Mesothelial cell of epicardium (in vitro differentiated cells): Measurements from ENCODE around the gene SMCP. TPM values are rescaled to one million over a fixed set of nuclear protein-coding genes. Genes with fewer than 3 reads are reported as not detected.
A peak's percentile ranks its signal among the peaks of the same experiment; 100 is the strongest.

ENCODE experiments used
- DNase-seq, 2 experiments: peaks; one replicate each; pipeline ENCODE4 v3.0.0; 2021; ENCODE audit warnings: low spot score in 2 of 2; ENCODE audit not compliant: unreplicated experiment in 2 of 2
- H3K27ac Mint-ChIP-seq: 2 replicates; pipeline ENCODE4 v1.8.0; 2021; ENCODE audit warnings: mixed read lengths
- H3K27me3 Mint-ChIP-seq: 2 replicates; pipeline ENCODE4 v1.8.0; 2021; ENCODE audit warnings: low read depth, mixed read lengths
- H3K36me3 Mint-ChIP-seq: 2 replicates; pipeline ENCODE4 v1.8.0; 2021; ENCODE audit warnings: mixed read lengths
- H3K4me1 Mint-ChIP-seq: 2 replicates; pipeline ENCODE4 v1.8.0; 2021; ENCODE audit warnings: mixed read lengths
- H3K4me3 Mint-ChIP-seq: 2 replicates; pipeline ENCODE4 v1.8.0; 2021; ENCODE audit warnings: mild to moderate bottlenecking, moderate library complexity, mixed read lengths
- H3K9me3 Mint-ChIP-seq: 2 replicates; pipeline ENCODE4 v1.8.0; 2021; ENCODE audit warnings: mixed read lengths
- CTCF ChIP-seq: fragments of 200-600 bp; sonication (generic); IDR thresholded peaks from one replicate; pipeline ENCODE4 v1.5.0; 2021; ENCODE audit warnings: antibody characterized with exemption; ENCODE audit not compliant: unreplicated experiment
- total RNA-seq: library from RNA; stranded (reverse); gene quantifications from 3 replicates; pipeline ENCODE4 v1.2.1, GENCODE V29; 2021

Gene SMCP
- total RNA-seq, 1 donor from 2014 or later = not detected

GRCh38 chr1:152860129-152860528, 18.0 kb upstream of the SMCP start:
- H3K36me3 Mint-ChIP-seq = no peaks in the 10 kb centered on the region

GRCh38 chr1:152861374-152861773, 16.7 kb upstream of the SMCP start:
- H3K27ac Mint-ChIP-seq = no peak overlapping the region
- no peak for DNase-seq
- H3K4me1 Mint-ChIP-seq = no peaks in the 10 kb centered on the region
- H3K4me3 Mint-ChIP-seq = no peak overlapping the region
- no peaks in the 10 kb centered on the region for H3K27me3 Mint-ChIP-seq
- no peaks in the 10 kb centered on the region for H3K36me3 Mint-ChIP-seq
- no peak for TF ChIP-seq CTCF
- H3K9me3 Mint-ChIP-seq = peaks cover 48% of the 10 kb centered on the region

More at GRCh38 chr1:152860129-152860528, 18.0 kb upstream of the SMCP start:
- no peaks in the 10 kb centered on the region for H3K27me3 Mint-ChIP-seq
- no peak for TF ChIP-seq CTCF
- DNase-seq = no peak
- peaks cover 56% of the 10 kb centered on the region for H3K9me3 Mint-ChIP-seq
- no peak overlapping the region for H3K4me3 Mint-ChIP-seq
- H3K4me1 Mint-ChIP-seq = no peaks in the 10 kb centered on the region
- no peak overlapping the region for H3K27ac Mint-ChIP-seq

GRCh38 chr1:152864443-152864842, 13.7 kb upstream of the SMCP start:
- no peak for TF ChIP-seq CTCF
- Mint-ChIP-seq H3K27ac (no peak overlapping the region), H3K27me3 (no peaks in the 10 kb centered on the region), H3K4me3 (no peak overlapping the region), H3K36me3 (no peaks in the 10 kb centered on the region), H3K4me1 (no peaks in the 10 kb centered on the region), H3K9me3 (peaks cover 21% of the 10 kb centered on the region)
- no peak for DNase-seq

- H3K9me3 Mint-ChIP-seq = peaks cover 6% of the 10 kb centered on the region
- H3K4me3 Mint-ChIP-seq = no peak overlapping the region
- no peak overlapping the region for H3K27ac Mint-ChIP-seq
- no peaks in the 10 kb centered on the region for H3K27me3 Mint-ChIP-seq
- DNase-seq = no peak
- TF ChIP-seq CTCF = no peak
- no peaks in the 10 kb centered on the region for H3K36me3 Mint-ChIP-seq
- H3K4me1 Mint-ChIP-seq = no peaks in the 10 kb centered on the region
Observed at GRCh38 chr1:152866321-152866720, 11.8 kb upstream of the SMCP start.

GRCh38 chr1:152869808-152870419, 8.2 kb upstream of the SMCP start:
- Mint-ChIP-seq H3K36me3 (no peaks in the 10 kb centered on the region), H3K27me3 (no peaks in the 10 kb centered on the region), H3K27ac (no peak overlapping the region), H3K4me1 (peaks cover 2% of the 10 kb centered on the region), H3K4me3 (no peak overlapping the region), H3K9me3 (no peaks in the 10 kb centered on the region)
- TF ChIP-seq CTCF = peak; percentile 79
- DNase-seq = peak; percentile 40 to 78
